HG02763 (cell line): ENCODE results near the gene SLC35F4.
"Not testable (repeated sequence)": the region's sequence is repeated elsewhere in the genome, so short reads cannot be mapped to it uniquely, and the experiment has no call there.

Experiments used
- ATAC-seq: cut with Tn5 transposase; IDR thresholded peaks from one replicate; pipeline ENCODE4 v1.9.1; 2021; ENCODE audit warnings: mild to moderate bottlenecking, moderate library complexity; ENCODE audit not compliant: unreplicated experiment

SLC35F4 gene

DNA sequence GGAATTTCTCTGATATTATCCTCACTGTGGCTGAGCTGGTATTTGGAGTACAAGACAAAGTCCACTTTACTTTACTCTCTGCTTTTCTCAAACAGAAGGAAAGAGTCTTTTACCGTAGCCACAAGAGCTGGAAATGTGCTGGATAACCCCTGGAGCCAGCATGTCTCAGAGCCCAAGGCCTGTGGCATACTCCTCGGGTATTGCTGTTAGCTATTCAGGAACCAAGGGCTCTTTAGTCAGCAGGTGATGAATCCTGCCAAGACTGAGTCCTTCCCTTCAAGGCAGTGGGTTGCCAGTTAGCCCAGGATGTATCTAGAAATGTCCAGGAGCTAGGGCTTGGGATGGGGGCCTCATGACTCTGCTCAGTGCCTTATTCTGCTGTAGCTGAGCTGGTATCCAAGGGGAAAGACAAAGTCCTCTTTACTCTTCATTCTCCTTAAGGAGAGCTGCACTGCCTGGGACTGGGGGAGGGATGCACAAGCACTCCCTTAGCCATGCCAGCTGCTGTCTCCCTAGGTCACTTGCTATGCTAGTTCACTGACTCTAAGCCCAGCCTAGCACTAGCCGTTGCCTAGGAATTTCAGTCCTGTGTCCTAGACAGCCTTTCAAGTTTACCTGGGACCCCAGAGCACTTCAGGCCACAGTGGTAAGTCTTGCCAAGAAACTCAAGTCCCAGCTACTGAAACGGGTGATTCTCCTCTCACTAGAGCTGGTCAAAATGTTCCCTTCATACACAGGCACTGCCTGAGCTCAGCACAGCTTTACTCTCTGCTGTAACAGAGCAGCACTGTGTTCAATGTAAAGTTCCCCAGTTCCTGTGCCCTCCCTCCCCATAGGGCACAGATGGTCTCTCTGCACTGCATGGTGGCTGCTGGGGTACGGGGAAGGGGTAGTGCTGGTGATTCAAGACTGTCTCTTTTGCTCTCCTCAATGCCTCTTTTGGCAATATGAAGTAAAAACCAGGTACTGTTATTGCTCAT is 136.4 kb downstream of the SLC35F4 start:
- no peak for ATAC-seq

GRCh38 chr14:57725399-57726077 is 140.4 kb downstream of the SLC35F4 start:
- no peak for ATAC-seq

GRCh38 chr14:57722141-57722540 is 143.8 kb downstream of the SLC35F4 start:
- not testable (repeated sequence) for ATAC-seq

- ATAC-seq: no peak
These were observed 151.4 kb downstream of the SLC35F4 start for GRCh38 chr14:57714487-57714931.

GRCh38 chr14:57712698-57713097 is 153.2 kb downstream of the SLC35F4 start:
- no peak for ATAC-seq

GRCh38 chr14:57712102-57712501 is 153.8 kb downstream of the SLC35F4 start:
- ATAC-seq: no peak

- ATAC-seq: no peak
These were observed 156.0 kb downstream of the SLC35F4 start for GRCh38 chr14:57709909-57710308.

DNA sequence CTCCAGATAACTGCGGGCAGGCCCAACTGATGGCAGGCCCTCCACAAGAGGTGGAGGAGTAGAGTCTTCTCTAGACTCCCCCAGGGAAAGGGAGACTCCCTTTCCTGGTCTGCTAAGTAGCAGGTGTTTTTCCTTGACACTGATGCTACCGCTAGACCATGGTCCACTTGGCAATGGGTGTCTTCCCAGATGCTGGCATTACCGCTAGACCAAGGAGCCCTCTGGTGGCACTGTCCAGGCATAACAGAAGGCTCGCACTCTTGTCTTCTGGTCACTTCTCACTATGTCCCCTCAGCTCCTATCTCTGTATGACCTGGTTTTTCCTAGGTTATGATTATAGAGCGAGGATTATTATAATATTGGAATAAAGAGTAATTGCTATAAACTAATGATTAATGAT is 156.8 kb downstream of the SLC35F4 start:
- ATAC-seq: not testable (repeated sequence)

DNA sequence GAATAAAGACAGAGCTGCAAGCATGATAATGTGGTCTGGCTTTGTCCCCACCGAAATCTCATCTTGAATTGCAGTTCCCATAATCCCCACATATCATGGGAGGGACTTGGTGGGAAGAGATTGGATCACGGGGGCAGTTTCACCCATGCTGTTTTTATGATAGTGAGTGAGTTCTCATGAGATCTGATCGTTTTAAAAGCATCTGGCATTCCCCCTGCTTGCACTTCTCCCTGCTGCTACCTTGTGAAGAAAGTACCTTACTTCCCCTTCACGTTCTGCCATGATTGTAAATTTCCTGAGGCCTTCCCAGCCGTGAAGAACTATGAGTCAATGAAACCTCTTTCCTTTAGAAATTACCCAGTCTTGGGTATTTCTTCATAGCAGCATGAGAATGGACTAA is 158.7 kb downstream of the SLC35F4 start:
- ATAC-seq: no peak

- ATAC-seq: no peak
These were observed 161.1 kb downstream of the SLC35F4 start for GRCh38 chr14:57704763-57705162.

- ATAC-seq: no peak
These were observed 165.9 kb downstream of the SLC35F4 start for GRCh38 chr14:57699947-57700346.

DNA sequence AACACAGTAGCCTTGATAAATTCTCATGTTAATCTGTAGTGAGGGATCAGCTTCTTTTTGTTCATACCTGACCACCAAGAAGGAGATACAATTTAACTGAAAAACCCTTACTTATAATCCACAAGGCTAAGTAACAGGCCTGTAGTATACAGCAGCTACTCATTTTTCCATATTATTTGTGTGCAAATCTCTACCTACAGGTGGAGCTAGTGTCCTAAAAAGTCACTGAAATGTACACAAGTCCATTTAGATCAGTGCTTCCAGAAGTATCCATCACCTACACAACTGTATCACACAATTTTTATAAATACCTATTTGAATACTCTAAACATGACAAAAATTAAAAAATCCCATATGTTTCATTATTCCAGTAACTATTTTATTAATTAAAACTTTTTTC is 173.2 kb downstream of the SLC35F4 start:
- no peak for ATAC-seq

- no peak for ATAC-seq
These were observed 178.5 kb downstream of the SLC35F4 start for GRCh38 chr14:57687416-57687815.

DNA sequence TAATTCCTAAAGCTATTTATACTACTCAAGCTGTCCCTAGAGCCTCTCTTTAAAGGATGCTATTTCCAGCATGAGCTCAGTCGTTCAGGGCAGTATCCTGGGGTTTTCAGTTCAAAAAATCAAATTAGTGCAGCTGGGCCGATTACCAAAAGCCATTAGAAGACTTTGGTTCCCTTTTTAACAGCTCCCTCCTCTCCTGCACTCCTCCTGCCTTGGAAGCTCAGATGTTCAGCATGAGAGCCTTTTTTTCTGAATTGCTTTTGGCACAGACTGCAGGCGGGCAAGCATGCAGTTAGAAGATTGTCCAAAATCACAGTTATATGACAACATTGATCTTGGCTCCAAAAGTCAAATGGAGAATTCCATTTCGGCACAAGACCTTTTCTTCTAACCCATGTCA is 179.6 kb downstream of the SLC35F4 start:
- ATAC-seq: no peak

- ATAC-seq: no peak
These were observed 194.9 kb downstream of the SLC35F4 start for GRCh38 chr14:57671021-57671420.

DNA sequence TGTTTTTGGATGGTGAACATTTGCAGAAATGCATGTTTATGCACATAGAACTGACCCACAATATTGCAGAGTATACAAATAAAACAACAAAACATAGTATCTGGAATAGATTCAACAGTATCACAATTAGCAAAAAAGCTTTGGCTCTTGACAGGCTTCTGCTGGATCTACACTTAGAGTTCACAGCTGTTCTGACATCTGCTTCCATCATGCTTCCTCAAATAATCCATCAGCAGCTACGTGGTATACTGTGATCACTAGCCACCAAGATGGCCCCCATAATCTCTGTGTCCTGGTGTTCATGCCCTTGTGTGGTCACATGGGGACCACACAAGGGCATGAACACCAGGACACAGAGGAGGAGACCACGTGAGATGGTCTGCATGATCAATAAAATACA is 205.7 kb downstream of the SLC35F4 start:
- ATAC-seq: no peak

GRCh38 chr14:57659052-57659451 is 206.8 kb downstream of the SLC35F4 start:
- ATAC-seq: no peak

DNA sequence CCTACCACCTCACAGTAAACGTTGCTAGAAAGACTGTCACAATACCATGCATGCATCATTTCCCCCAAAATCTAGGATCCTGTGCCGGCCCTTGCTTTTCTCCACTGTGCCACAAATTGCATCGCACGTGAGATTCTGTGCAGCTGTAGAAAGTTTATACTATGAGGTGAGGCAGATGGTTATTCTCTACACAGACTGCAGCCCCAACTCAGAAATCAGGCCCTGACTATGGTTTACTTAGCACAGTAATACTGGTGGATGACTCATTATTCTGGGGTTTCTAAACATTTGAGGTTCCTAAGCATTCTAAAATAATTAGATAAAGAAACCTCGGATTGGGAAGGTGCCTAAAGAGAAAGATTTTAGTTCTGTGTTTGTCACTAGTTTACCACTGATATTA is 208.4 kb downstream of the SLC35F4 start:
- ATAC-seq: no peak

DNA sequence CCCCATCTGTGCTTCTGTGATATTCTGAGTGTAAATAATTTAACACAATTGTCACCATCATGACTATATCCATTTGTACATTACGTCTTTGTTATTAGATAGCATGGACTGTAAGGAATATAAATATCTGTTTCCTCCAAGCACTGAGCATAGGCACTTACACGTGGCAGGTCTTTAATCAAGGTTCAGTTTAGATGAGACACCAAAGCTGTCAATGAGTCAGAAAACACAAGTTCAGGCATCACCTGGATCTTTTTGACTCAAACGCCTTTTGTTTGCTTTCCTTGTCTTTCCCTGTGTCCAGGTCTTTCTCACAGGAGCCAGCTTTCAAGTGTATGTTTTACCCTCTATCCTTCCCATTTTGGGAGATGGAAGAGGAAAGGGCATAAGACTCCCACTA is 209.0 kb downstream of the SLC35F4 start:
- no peak for ATAC-seq

- ATAC-seq: no peak
These were observed 213.1 kb downstream of the SLC35F4 start for GRCh38 chr14:57652769-57653168.

DNA sequence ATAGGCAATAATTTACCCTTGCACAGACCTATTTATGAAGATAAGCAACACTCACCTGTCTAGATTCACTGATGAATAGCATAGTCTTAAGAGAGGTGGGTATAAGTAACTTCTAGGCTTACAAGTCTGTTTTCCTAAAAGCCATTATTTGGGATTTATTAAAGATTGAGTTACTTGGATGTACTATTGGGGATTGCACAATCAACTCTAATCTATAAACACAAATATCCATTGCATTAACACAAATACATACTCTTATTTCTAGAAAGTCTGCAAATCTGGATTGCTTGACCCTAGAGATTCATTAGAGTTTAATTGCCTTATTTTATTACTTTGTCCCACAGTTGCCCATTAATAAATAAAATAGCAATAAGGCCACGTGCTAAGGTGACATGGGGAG is 224.1 kb downstream of the SLC35F4 start:
- no peak for ATAC-seq

- no peak for ATAC-seq
These were observed 225.9 kb downstream of the SLC35F4 start for GRCh38 chr14:57640036-57640435.
